Measurements from ENCODE around the gene SLC16A12. TPM values are rescaled to one million over a fixed set of nuclear protein-coding genes. Genes with fewer than 3 reads are reported as not detected.
"Not testable (repeated sequence)": the region's sequence is repeated elsewhere in the genome, so short reads cannot be mapped to it uniquely, and the experiment has no call there.

Gene SLC16A12
- polyA plus RNA-seq, 1 donor (not counting 4 experiments of a cell fraction or from before 2014, with no cell fraction given) = 0.10 TPM

- Histone ChIP-seq H3K9me1 (ENCODE audit: control insufficient read depth, extremely low read depth, insufficient read depth, low read length) (no peaks in the 10 kb centered on the region), H2AFZ (ENCODE audit: control insufficient read depth, low read length) (no peak overlapping the region), H3K4me1 (ENCODE audit: control insufficient read depth, extremely low read depth, insufficient read depth, low read length) (peaks cover 8% of the 10 kb centered on the region), H3K36me3 (ENCODE audit: control insufficient read depth in 2 of 2, extremely low read depth in 1 of 2, insufficient read depth in 2 of 2, low read length in 2 of 2) (peaks cover 2 to 4% of the 10 kb centered on the region in 2 experiments), H3K9me3 (ENCODE audit: control insufficient read depth, low read depth, low read length) (no peaks in the 10 kb centered on the region), H3K4me2 (ENCODE audit: control insufficient read depth, extremely low read depth, insufficient read depth, low read depth, low read length) (peak overlapping the region; percentile 92), H3K79me2 (ENCODE audit: control insufficient read depth, insufficient read depth, low read length) (peaks cover 24% of the 10 kb centered on the region), H3K4me3 (ENCODE audit: control insufficient read depth in 2 of 3, extremely low read depth in 1 of 3, insufficient read depth in 2 of 3, low read depth in 1 of 3, low read length in 3 of 3) (peak overlapping the region in 2 of 3 experiments; percentile 83 to 92), H4K20me1 (ENCODE audit: control insufficient read depth, extremely low read depth, insufficient read depth, low read length) (no peaks in the 10 kb centered on the region), H3K27ac (ENCODE audit: control insufficient read depth, insufficient read depth, low read length) (peak overlapping the region; percentile 82), H3K27me3 (ENCODE audit: control insufficient read depth, extremely low read depth, insufficient read depth, low read length) (no peaks in the 10 kb centered on the region), H3K9ac (ENCODE audit: control insufficient read depth, extremely low read depth, insufficient read depth, low read length) (no peak overlapping the region)
- DNase-seq (ENCODE audit: low read depth, low spot score) = no peak
- dilution Hi-C loops (cut with MboI; ENCODE audit: extremely low pct_ligation_motif_present, low sequenced_read_pairs) = no loop called here
- TF ChIP-seq EZH2 (IDR thresholded peaks at IDR 0.05; ENCODE audit: low read length) = no peak
- TF ChIP-seq, protein P1, sequence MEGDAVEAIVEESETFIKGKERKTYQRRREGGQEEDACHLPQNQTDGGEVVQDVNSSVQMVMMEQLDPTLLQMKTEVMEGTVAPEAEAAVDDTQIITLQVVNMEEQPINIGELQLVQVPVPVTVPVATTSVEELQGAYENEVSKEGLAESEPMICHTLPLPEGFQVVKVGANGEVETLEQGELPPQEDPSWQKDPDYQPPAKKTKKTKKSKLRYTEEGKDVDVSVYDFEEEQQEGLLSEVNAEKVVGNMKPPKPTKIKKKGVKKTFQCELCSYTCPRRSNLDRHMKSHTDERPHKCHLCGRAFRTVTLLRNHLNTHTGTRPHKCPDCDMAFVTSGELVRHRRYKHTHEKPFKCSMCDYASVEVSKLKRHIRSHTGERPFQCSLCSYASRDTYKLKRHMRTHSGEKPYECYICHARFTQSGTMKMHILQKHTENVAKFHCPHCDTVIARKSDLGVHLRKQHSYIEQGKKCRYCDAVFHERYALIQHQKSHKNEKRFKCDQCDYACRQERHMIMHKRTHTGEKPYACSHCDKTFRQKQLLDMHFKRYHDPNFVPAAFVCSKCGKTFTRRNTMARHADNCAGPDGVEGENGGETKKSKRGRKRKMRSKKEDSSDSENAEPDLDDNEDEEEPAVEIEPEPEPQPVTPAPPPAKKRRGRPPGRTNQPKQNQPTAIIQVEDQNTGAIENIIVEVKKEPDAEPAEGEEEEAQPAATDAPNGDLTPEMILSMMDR (optimal IDR thresholded peaks at IDR 0.05 in 1 of 3, IDR thresholded peaks at IDR 0.05 in 1 of 3, conservative IDR thresholded peaks at IDR 0.05 in 1 of 3; ENCODE audit: extremely low read depth in 1 of 3, insufficient read depth in 2 of 3, low read length in 3 of 3) = no peak
- no peak for FAIRE-seq
These were observed 121.9 kb downstream of the SLC16A12 start for GRCh38 chr10:89413398-89413912.

DNA sequence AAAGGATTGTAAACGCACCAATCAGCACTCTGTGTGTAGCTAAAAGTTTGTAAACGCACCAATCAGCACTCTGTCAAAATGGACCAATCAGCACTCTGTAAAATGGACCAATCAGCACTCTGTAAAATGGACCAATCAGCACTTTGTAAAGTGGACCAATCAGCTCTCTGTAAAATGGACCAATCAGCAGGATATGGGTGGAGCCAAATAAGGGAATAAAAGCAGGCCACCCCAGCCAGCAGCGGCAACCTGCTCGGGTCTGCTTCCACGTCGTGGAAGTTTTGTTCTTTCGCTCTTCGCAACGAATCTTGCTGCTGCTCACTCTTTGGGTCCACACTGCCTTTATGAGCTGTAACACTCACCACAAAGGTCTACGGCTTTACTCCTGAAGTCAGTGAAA is 123.1 kb downstream of the SLC16A12 start:
- peaks cover 18% of the 10 kb centered on the region for H3K79me2 ChIP-seq (ENCODE audit: control insufficient read depth, insufficient read depth, low read length)
- H3K27ac ChIP-seq (ENCODE audit: control insufficient read depth, insufficient read depth, low read length); H2AFZ ChIP-seq (ENCODE audit: control insufficient read depth, low read length); FAIRE-seq; H3K27me3 ChIP-seq (ENCODE audit: control insufficient read depth, extremely low read depth, insufficient read depth, low read length); H3K9me1 ChIP-seq (ENCODE audit: control insufficient read depth, extremely low read depth, insufficient read depth, low read length); H3K4me2 ChIP-seq (ENCODE audit: control insufficient read depth, extremely low read depth, insufficient read depth, low read depth, low read length); dilution Hi-C loops (cut with MboI; ENCODE audit: extremely low pct_ligation_motif_present, low sequenced_read_pairs); H4K20me1 ChIP-seq (ENCODE audit: control insufficient read depth, extremely low read depth, insufficient read depth, low read length); H3K4me3 ChIP-seq (ENCODE audit: control insufficient read depth in 2 of 3, extremely low read depth in 1 of 3, insufficient read depth in 2 of 3, low read depth in 1 of 3, low read length in 3 of 3); H3K9me3 ChIP-seq (ENCODE audit: control insufficient read depth, low read depth, low read length); H3K9ac ChIP-seq (ENCODE audit: control insufficient read depth, extremely low read depth, insufficient read depth, low read length); H3K4me1 ChIP-seq (ENCODE audit: control insufficient read depth, extremely low read depth, insufficient read depth, low read length); DNase-seq (ENCODE audit: low read depth, low spot score); H3K36me3 ChIP-seq (ENCODE audit: control insufficient read depth in 2 of 2, extremely low read depth in 1 of 2, insufficient read depth in 2 of 2, low read length in 2 of 2): not testable (repeated sequence)

GRCh38 chr10:89411135-89411534 is 124.3 kb downstream of the SLC16A12 start:
- H3K9ac ChIP-seq (ENCODE audit: control insufficient read depth, extremely low read depth, insufficient read depth, low read length); H2AFZ ChIP-seq (ENCODE audit: control insufficient read depth, low read length); H4K20me1 ChIP-seq (ENCODE audit: control insufficient read depth, extremely low read depth, insufficient read depth, low read length); H3K9me3 ChIP-seq (ENCODE audit: control insufficient read depth, low read depth, low read length); H3K4me2 ChIP-seq (ENCODE audit: control insufficient read depth, extremely low read depth, insufficient read depth, low read depth, low read length); DNase-seq (ENCODE audit: low read depth, low spot score); H3K4me3 ChIP-seq (ENCODE audit: control insufficient read depth in 2 of 3, extremely low read depth in 1 of 3, insufficient read depth in 2 of 3, low read depth in 1 of 3, low read length in 3 of 3); H3K27me3 ChIP-seq (ENCODE audit: control insufficient read depth, extremely low read depth, insufficient read depth, low read length); H3K9me1 ChIP-seq (ENCODE audit: control insufficient read depth, extremely low read depth, insufficient read depth, low read length); H3K36me3 ChIP-seq (ENCODE audit: control insufficient read depth in 2 of 2, extremely low read depth in 1 of 2, insufficient read depth in 2 of 2, low read length in 2 of 2); H3K4me1 ChIP-seq (ENCODE audit: control insufficient read depth, extremely low read depth, insufficient read depth, low read length); FAIRE-seq; dilution Hi-C loops (cut with MboI; ENCODE audit: extremely low pct_ligation_motif_present, low sequenced_read_pairs); H3K27ac ChIP-seq (ENCODE audit: control insufficient read depth, insufficient read depth, low read length): not testable (repeated sequence)
- peaks cover 13% of the 10 kb centered on the region for H3K79me2 ChIP-seq (ENCODE audit: control insufficient read depth, insufficient read depth, low read length)

GRCh38 chr10:89410551-89410950 is 124.8 kb downstream of the SLC16A12 start:
- dilution Hi-C loops (cut with MboI; ENCODE audit: extremely low pct_ligation_motif_present, low sequenced_read_pairs); H4K20me1 ChIP-seq (ENCODE audit: control insufficient read depth, extremely low read depth, insufficient read depth, low read length); H3K4me1 ChIP-seq (ENCODE audit: control insufficient read depth, extremely low read depth, insufficient read depth, low read length); H3K9me1 ChIP-seq (ENCODE audit: control insufficient read depth, extremely low read depth, insufficient read depth, low read length); H3K27me3 ChIP-seq (ENCODE audit: control insufficient read depth, extremely low read depth, insufficient read depth, low read length); H2AFZ ChIP-seq (ENCODE audit: control insufficient read depth, low read length); H3K79me2 ChIP-seq (ENCODE audit: control insufficient read depth, insufficient read depth, low read length); DNase-seq (ENCODE audit: low read depth, low spot score); FAIRE-seq; H3K4me3 ChIP-seq (ENCODE audit: control insufficient read depth in 2 of 3, extremely low read depth in 1 of 3, insufficient read depth in 2 of 3, low read depth in 1 of 3, low read length in 3 of 3); H3K4me2 ChIP-seq (ENCODE audit: control insufficient read depth, extremely low read depth, insufficient read depth, low read depth, low read length); H3K36me3 ChIP-seq (ENCODE audit: control insufficient read depth in 2 of 2, extremely low read depth in 1 of 2, insufficient read depth in 2 of 2, low read length in 2 of 2); H3K9ac ChIP-seq (ENCODE audit: control insufficient read depth, extremely low read depth, insufficient read depth, low read length); H3K9me3 ChIP-seq (ENCODE audit: control insufficient read depth, low read depth, low read length); H3K27ac ChIP-seq (ENCODE audit: control insufficient read depth, insufficient read depth, low read length): not testable (repeated sequence)

Data from keratinocyte (primary cell).